ENCODE results near the gene ST8SIA1. TPM values are rescaled to one million over a fixed set of nuclear protein-coding genes. Genes with fewer than 3 reads are reported as not detected.

ST8SIA1 gene
- polyA plus RNA-seq, 1 donor from 2014 or later, result 22.5 TPM

DNA sequence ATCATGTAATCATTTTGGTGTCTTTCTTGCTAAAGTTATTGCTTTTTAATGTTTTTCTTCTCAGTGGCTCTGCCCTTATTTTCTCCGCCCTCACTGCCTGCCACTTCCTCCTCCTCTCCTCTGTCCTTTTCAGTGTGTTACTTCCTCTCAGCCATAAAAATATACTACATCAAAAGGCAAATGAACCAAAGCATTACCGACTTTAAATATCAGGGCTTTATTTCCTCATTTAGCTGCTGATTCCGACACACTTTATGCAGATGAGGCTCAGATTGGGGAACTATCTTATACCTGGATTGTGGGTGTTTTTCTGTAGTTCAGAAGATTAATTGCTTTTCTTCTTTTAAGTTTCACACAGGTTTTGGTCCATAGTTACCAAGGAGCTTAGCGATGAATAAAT is 170.4 kb downstream of the ST8SIA1 start:
- Histone ChIP-seq H3K4me2 (ENCODE audit: low read length) (no peak overlapping the region), H3K9me3 (ENCODE audit: low read length) (no peaks in the 10 kb centered on the region), H3K27ac (ENCODE audit: low read length) (no peak overlapping the region), H4K20me1 (ENCODE audit: insufficient read depth) (no peaks in the 10 kb centered on the region), H3K9me2 (ENCODE audit: insufficient read depth, low read length) (no peaks in the 10 kb centered on the region), H3K4me3 (ENCODE audit: low read length) (no peak overlapping the region), H2AFZ (ENCODE audit: low read depth, low read length) (no peak overlapping the region), H3K9ac (ENCODE audit: low read length) (no peak overlapping the region), H3F3A (ENCODE audit: insufficient read depth, low read length, poor library complexity, severe bottlenecking) (no peaks in the 10 kb centered on the region), H3K79me2 (replicated peaks; ENCODE audit: insufficient read depth, low read length) (no peaks in the 10 kb centered on the region), H3K27me3 (ENCODE audit: insufficient read depth, low read depth, low read length) (no peaks in the 10 kb centered on the region), H3K36me3 (ENCODE audit: insufficient read depth, low read length) (no peaks in the 10 kb centered on the region)
- TF ChIP-seq TAF1 (IDR thresholded peaks at IDR 0.05; ENCODE audit: low read depth), result no peak
- TF ChIP-seq SMC3 (conservative IDR thresholded peaks at IDR 0.05; ENCODE audit: poor library complexity), result no peak
- no peak for TF ChIP-seq EP300 (conservative IDR thresholded peaks at IDR 0.05; ENCODE audit: poor library complexity, severe bottlenecking)
- TF ChIP-seq RAD21 (conservative IDR thresholded peaks at IDR 0.05), result no peak
- no peak for TF ChIP-seq POLR2AphosphoS5 (IDR thresholded peaks at IDR 0.05)
- no peak for TF ChIP-seq EZH2 (IDR thresholded peaks at IDR 0.05; ENCODE audit: borderline replicate concordance, insufficient read depth, low read length, poor library complexity, severe bottlenecking)
- TF ChIP-seq, protein P1, sequence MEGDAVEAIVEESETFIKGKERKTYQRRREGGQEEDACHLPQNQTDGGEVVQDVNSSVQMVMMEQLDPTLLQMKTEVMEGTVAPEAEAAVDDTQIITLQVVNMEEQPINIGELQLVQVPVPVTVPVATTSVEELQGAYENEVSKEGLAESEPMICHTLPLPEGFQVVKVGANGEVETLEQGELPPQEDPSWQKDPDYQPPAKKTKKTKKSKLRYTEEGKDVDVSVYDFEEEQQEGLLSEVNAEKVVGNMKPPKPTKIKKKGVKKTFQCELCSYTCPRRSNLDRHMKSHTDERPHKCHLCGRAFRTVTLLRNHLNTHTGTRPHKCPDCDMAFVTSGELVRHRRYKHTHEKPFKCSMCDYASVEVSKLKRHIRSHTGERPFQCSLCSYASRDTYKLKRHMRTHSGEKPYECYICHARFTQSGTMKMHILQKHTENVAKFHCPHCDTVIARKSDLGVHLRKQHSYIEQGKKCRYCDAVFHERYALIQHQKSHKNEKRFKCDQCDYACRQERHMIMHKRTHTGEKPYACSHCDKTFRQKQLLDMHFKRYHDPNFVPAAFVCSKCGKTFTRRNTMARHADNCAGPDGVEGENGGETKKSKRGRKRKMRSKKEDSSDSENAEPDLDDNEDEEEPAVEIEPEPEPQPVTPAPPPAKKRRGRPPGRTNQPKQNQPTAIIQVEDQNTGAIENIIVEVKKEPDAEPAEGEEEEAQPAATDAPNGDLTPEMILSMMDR (IDR thresholded peaks at IDR 0.05; ENCODE audit: poor library complexity, severe bottlenecking), result no peak
- no peak for TF ChIP-seq MXI1 (conservative IDR thresholded peaks at IDR 0.05; ENCODE audit: poor library complexity, severe bottlenecking)
- TF ChIP-seq, protein P2, sequence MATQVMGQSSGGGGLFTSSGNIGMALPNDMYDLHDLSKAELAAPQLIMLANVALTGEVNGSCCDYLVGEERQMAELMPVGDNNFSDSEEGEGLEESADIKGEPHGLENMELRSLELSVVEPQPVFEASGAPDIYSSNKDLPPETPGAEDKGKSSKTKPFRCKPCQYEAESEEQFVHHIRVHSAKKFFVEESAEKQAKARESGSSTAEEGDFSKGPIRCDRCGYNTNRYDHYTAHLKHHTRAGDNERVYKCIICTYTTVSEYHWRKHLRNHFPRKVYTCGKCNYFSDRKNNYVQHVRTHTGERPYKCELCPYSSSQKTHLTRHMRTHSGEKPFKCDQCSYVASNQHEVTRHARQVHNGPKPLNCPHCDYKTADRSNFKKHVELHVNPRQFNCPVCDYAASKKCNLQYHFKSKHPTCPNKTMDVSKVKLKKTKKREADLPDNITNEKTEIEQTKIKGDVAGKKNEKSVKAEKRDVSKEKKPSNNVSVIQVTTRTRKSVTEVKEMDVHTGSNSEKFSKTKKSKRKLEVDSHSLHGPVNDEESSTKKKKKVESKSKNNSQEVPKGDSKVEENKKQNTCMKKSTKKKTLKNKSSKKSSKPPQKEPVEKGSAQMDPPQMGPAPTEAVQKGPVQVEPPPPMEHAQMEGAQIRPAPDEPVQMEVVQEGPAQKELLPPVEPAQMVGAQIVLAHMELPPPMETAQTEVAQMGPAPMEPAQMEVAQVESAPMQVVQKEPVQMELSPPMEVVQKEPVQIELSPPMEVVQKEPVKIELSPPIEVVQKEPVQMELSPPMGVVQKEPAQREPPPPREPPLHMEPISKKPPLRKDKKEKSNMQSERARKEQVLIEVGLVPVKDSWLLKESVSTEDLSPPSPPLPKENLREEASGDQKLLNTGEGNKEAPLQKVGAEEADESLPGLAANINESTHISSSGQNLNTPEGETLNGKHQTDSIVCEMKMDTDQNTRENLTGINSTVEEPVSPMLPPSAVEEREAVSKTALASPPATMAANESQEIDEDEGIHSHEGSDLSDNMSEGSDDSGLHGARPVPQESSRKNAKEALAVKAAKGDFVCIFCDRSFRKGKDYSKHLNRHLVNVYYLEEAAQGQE (IDR thresholded peaks at IDR 0.05; ENCODE audit: borderline replicate concordance), result no peak

DNA sequence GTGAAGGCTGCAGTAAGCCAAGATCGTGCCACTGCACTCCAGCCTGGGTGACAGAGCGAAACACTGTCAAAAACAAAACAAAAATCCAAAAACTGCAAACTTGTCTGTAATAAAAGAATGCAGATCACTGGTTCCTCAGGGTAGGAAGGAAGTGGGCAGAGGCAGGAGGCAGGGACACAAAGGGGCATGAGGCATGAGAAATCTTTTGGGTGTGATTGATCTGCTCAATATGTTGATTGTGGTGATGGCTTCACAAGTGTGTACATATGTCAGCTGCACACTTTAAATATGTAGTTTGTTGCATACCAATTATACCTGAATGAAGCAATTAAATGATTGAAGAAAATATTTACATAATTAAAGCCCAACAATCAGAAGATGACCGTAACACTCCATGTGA is 170.9 kb downstream of the ST8SIA1 start:
- H3F3A ChIP-seq (ENCODE audit: insufficient read depth, low read length, poor library complexity, severe bottlenecking), result no peaks in the 10 kb centered on the region
- H3K27me3 ChIP-seq (ENCODE audit: insufficient read depth, low read depth, low read length), result no peaks in the 10 kb centered on the region
- no peak overlapping the region for H3K27ac ChIP-seq (ENCODE audit: low read length)
- TF ChIP-seq, protein P2 (IDR thresholded peaks at IDR 0.05; ENCODE audit: borderline replicate concordance), result no peak
- no peak for TF ChIP-seq MXI1 (conservative IDR thresholded peaks at IDR 0.05; ENCODE audit: poor library complexity, severe bottlenecking)
- TF ChIP-seq, protein P1 (IDR thresholded peaks at IDR 0.05; ENCODE audit: poor library complexity, severe bottlenecking), result no peak
- TF ChIP-seq SMC3 (conservative IDR thresholded peaks at IDR 0.05; ENCODE audit: poor library complexity), result no peak
- no peak for TF ChIP-seq EP300 (conservative IDR thresholded peaks at IDR 0.05; ENCODE audit: poor library complexity, severe bottlenecking)
- no peak for TF ChIP-seq POLR2AphosphoS5 (IDR thresholded peaks at IDR 0.05)
- TF ChIP-seq RAD21 (conservative IDR thresholded peaks at IDR 0.05), result no peak
- no peak for TF ChIP-seq EZH2 (IDR thresholded peaks at IDR 0.05; ENCODE audit: borderline replicate concordance, insufficient read depth, low read length, poor library complexity, severe bottlenecking)
- TF ChIP-seq TAF1 (IDR thresholded peaks at IDR 0.05; ENCODE audit: low read depth), result no peak
- no peak overlapping the region for H3K4me3 ChIP-seq (ENCODE audit: low read length)
- H3K9me3 ChIP-seq (ENCODE audit: low read length), result no peaks in the 10 kb centered on the region
- no peaks in the 10 kb centered on the region for H4K20me1 ChIP-seq (ENCODE audit: insufficient read depth)
- H3K79me2 ChIP-seq (replicated peaks; ENCODE audit: insufficient read depth, low read length), result no peaks in the 10 kb centered on the region
- no peak overlapping the region for H2AFZ ChIP-seq (ENCODE audit: low read depth, low read length)
- no peaks in the 10 kb centered on the region for H3K36me3 ChIP-seq (ENCODE audit: insufficient read depth, low read length)
- H3K9ac ChIP-seq (ENCODE audit: low read length), result no peak overlapping the region
- H3K9me2 ChIP-seq (ENCODE audit: insufficient read depth, low read length), result no peaks in the 10 kb centered on the region
- no peak overlapping the region for H3K4me2 ChIP-seq (ENCODE audit: low read length)

Data from neural cell (in vitro differentiated cells).